GM12878 (cell line): ENCODE results near the gene EZH2. TPM values are rescaled to one million over a fixed set of nuclear protein-coding genes. Genes with fewer than 3 reads are reported as not detected.

ENCODE experiments used
- ATAC-seq: fragments of 200-7000 bp; cut with Tn5 transposase; 3 replicates; pipeline ENCODE4 v1.9.1; 2020; ENCODE audit warnings: mild to moderate bottlenecking, moderate library complexity
- BruUV-seq: library from RNA; stranded (reverse); fragments of 400-500 nt; replicated peaks from 2 replicates; lab custom pipeline; 2021; lab: Mats Ljungman, UMichigan
- CTCF ChIA-PET: fragments of 300-600 bp; sonication (Branson Sonifier 250); formaldehyde crosslinking; extraction: SDS; loops from one replicate; lab custom pipeline; 2021; ENCODE audit warnings: inconsistent platforms; lab: Yijun Ruan, JAX
- POLR2A ChIA-PET: fragments of 350-600 bp; formaldehyde crosslinking; extraction: SDS; loops from one replicate; lab custom pipeline; 2021; ENCODE audit warnings: inconsistent platforms; lab: Charles Lee
- RAD21 ChIA-PET: fragments of 300-600 bp; sonication (Branson Sonifier 250); formaldehyde crosslinking; loops from one replicate; lab custom pipeline; 2023; ENCODE audit warnings: antibody characterized with exemption; ENCODE audit not compliant: unreplicated experiment; lab: Charles Lee
- SMC1A ChIA-PET: fragments of 300-600 bp; sonication (Branson Sonifier 250); formaldehyde crosslinking; loops from one replicate; lab custom pipeline; 2023; ENCODE audit not compliant: unreplicated experiment, uncharacterized antibody; lab: Charles Lee
- DNase-seq: peaks from one replicate; pipeline ENCODE4 v3.0.0-alpha.2; 2011; ENCODE audit warnings: low read depth, low spot score
- FAIRE-seq: peaks from 3 replicates; lab custom pipeline; 2011; peaks lifted over from hg19 to GRCh38; lab: Jason Lieb, UNC
- H2AFZ ChIP-seq: 2 replicates; pipeline ENCODE4 v1.6.0; 2011; ENCODE audit warnings: low read depth, low read length, control low read depth; ENCODE audit not compliant: control insufficient read depth
- H3K27ac ChIP-seq: 2 replicates; pipeline ENCODE4 v1.5.1; 2011; ENCODE audit warnings: control low read depth; ENCODE audit not compliant: control insufficient read depth, insufficient read depth
- H3K27me3 ChIP-seq, 2 experiments: replicated peaks in 1 of 2; 2 replicates each; pipeline versions ENCODE4 v1.6.0 to v1.6.1; 2011; ENCODE audit warnings: low read length in 1 of 2; ENCODE audit not compliant: control insufficient read depth in 2 of 2, insufficient read depth in 2 of 2
- H3K36me3 ChIP-seq, 2 experiments: 2 replicates each; pipeline ENCODE4 v1.5.1; 2011; ENCODE audit warnings: low read length in 1 of 2; ENCODE audit not compliant: control insufficient read depth in 2 of 2, insufficient read depth in 2 of 2
- H3K4me1 ChIP-seq: 2 replicates; pipeline ENCODE4 v1.6.1; 2011; ENCODE audit warnings: mild to moderate bottlenecking, low read length, moderate library complexity, mixed read lengths; ENCODE audit not compliant: control insufficient read depth, insufficient read depth
- H3K4me2 ChIP-seq: 2 replicates; pipeline ENCODE4 v1.6.0; 2011; ENCODE audit warnings: control low read depth; ENCODE audit not compliant: control insufficient read depth, insufficient read depth
- H3K4me3 ChIP-seq: fragments of 200-600 bp; sonication (generic); 2 replicates; pipeline ENCODE4 v1.5.1; 2016
- H3K79me2 ChIP-seq: 2 replicates; pipeline ENCODE4 v1.6.0; 2011; ENCODE audit warnings: low read length; ENCODE audit not compliant: control insufficient read depth, insufficient read depth
- H3K9ac ChIP-seq: 2 replicates; pipeline ENCODE4 v1.8.0; 2011; ENCODE audit warnings: low read length, control low read depth, mixed read lengths; ENCODE audit not compliant: control insufficient read depth, insufficient read depth
- H3K9me3 ChIP-seq: replicated peaks from 3 replicates; pipeline ENCODE4 v1.5.1; 2011; ENCODE audit warnings: mild to moderate bottlenecking, low read length; ENCODE audit not compliant: control insufficient read depth, insufficient read depth
- H4K20me1 ChIP-seq: 2 replicates; pipeline ENCODE4 v1.6.0; 2011; ENCODE audit not compliant: control insufficient read depth, insufficient read depth
- BCL11A ChIP-seq: IDR thresholded peaks from 2 replicates; pipeline ENCODE4 v1.6.1; 2011; ENCODE audit warnings: low read depth, low read length
- E4F1 ChIP-seq: fragments of 450-650 bp; IDR thresholded peaks from 2 replicates; pipeline ENCODE4 v1.6.1; 2018; ENCODE audit warnings: borderline replicate concordance, mild to moderate bottlenecking; ENCODE audit not compliant: partially characterized antibody
- ESRRA ChIP-seq: IDR thresholded peaks from 2 replicates; pipeline ENCODE4 v1.6.1; 2012; ENCODE audit warnings: mild to moderate bottlenecking, low read length, improper control_type of control experiment
- ETV6 ChIP-seq, 2 experiments: fragments of 450-650 bp in 1 of 2; IDR thresholded peaks in 1 of 2; conservative IDR thresholded peaks in 1 of 2; 2 replicates each; pipeline ENCODE4 v1.6.1; 2014; ENCODE audit warnings: antibody characterized with exemption in 1 of 2, borderline replicate concordance in 1 of 2, low read depth in 1 of 2, mild to moderate bottlenecking in 1 of 2, moderate library complexity in 1 of 2
- GATAD2B ChIP-seq: fragments of 450-650 bp; conservative IDR thresholded peaks from 2 replicates; pipeline ENCODE4 v1.6.1; 2017; ENCODE audit warnings: low read depth, mild to moderate bottlenecking, moderate library complexity
- JUNB ChIP-seq: IDR thresholded peaks from 2 replicates; pipeline ENCODE4 v1.6.1; 2016; ENCODE audit warnings: antibody characterized with exemption, mild to moderate bottlenecking
- NFYB ChIP-seq: IDR thresholded peaks from 2 replicates; pipeline ENCODE4 v1.6.1; 2011; ENCODE audit warnings: low read depth, mild to moderate bottlenecking, low read length, improper control_type of control experiment, moderate library complexity; ENCODE audit not compliant: insufficient read depth
- NR2C1 ChIP-seq: fragments of 450-650 bp; IDR thresholded peaks from 2 replicates; pipeline ENCODE4 v1.6.1; 2017; ENCODE audit warnings: antibody characterized with exemption, mild to moderate bottlenecking, moderate library complexity
- SMARCA5 ChIP-seq: fragments of 450-650 bp; IDR thresholded peaks from 2 replicates; pipeline ENCODE4 v1.6.1; 2017; ENCODE audit warnings: mild to moderate bottlenecking
- STAT1 ChIP-seq: fragments of 450-650 bp; conservative IDR thresholded peaks from 2 replicates; pipeline ENCODE4 v1.6.1; 2014; ENCODE audit warnings: antibody characterized with exemption, mild to moderate bottlenecking
- WRNIP1 ChIP-seq: IDR thresholded peaks from 2 replicates; pipeline ENCODE4 v1.6.1; 2011; ENCODE audit warnings: low read depth, low read length, improper control_type of control experiment, borderline replicate concordance
- ZNF217 ChIP-seq: fragments of 450-650 bp; IDR thresholded peaks from 2 replicates; pipeline ENCODE4 v1.6.1; 2017; ENCODE audit warnings: antibody characterized with exemption, mild to moderate bottlenecking
- ZNF274 ChIP-seq: IDR thresholded peaks from one replicate; pipeline ENCODE4 v1.8.0; 2011; ENCODE audit not compliant: insufficient read length, insufficient read depth
- WGBS: methylation state at CpG from one replicate; pipeline ENCODE4 v1.1.6; 2016; ENCODE audit warnings: low lambda C conversion rate; ENCODE audit not compliant: insufficient replicate concordance, insufficient coverage; ENCODE audit errors: missing lambda C conversion rate; 5-methylcytosine and 5-hydroxymethylcytosine counted together
- in situ Hi-C: fragments of 300-500 bp; cut with MboI; formaldehyde crosslinking; loops from 9 replicates; pipeline ENCODE4 v1.14.3; 2018; ENCODE audit warnings: mixed read lengths
- intact Hi-C: fragments of 100-400 bp; cut with micrococcal nuclease; formaldehyde crosslinking; loops from one replicate; pipeline ENCODE4 v1.14.2; 2022; ENCODE audit not compliant: unreplicated experiment
- polyA plus RNA-seq, 11 experiments: library from polyadenylated mRNA; depleted of rRNA in 4 of 11; unstranded in 6 of 11; stranded (reverse) in 5 of 11; fragments of >200 nt; fragmentation: Nextera tagmentation in 4 of 11; fragmentation: Illumina TruSeq in 1 of 11; extraction: Ambion mirVana in 4 of 11; extraction: Trizol in 1 of 11; gene quantifications; 1 replicate in 1 of 11; 2 replicates in 10 of 11; pipeline versions ENCODE4 v1.2.1 to v1.2.3, GENCODE V29; 2011 to 2016; ENCODE audit warnings: inconsistent platforms in 2 of 11, missing spikeins in 2 of 11, low read depth in 1 of 11
- total RNA-seq, 4 experiments: library from RNA; depleted of rRNA in 3 of 4; stranded (reverse); fragments of >200 nt in 3 of 4; fragmentation: Illumina TruSeq in 1 of 4; extraction: Trizol in 1 of 4; gene quantifications; 2 replicates each; pipeline versions ENCODE4 v1.2.1 to v1.2.3, GENCODE V29; 2013 to 2021

Gene EZH2
- total and polyA plus RNA-seq, 10 of the 15 experiments (the other 5 are each of a cell fraction or from before 2014, with no cell fraction given) = 19.4 to 69.6 (median 40.8) TPM

GRCh38 chr7:148862481-148862880 is 21.6 kb downstream of the EZH2 start (continued):
- TF ChIP-seq WRNIP1 (no peak), ESRRA (no peak)

- POLR2A ChIA-PET = no interaction called here
- Histone ChIP-seq H3K4me3 (no peak overlapping the region), H3K79me2 (peaks cover 85% of the 10 kb centered on the region), H4K20me1 (no peaks in the 10 kb centered on the region), H2AFZ (no peak overlapping the region), H3K9ac (no peak overlapping the region), H3K27me3 (no peaks in the 10 kb centered on the region), H3K9me3 (no peaks in the 10 kb centered on the region), H3K27ac (no peak overlapping the region), H3K36me3 (no peaks in the 10 kb centered on the region; a peak in 1 of 4 replicates), H3K4me2 (no peak overlapping the region), H3K4me1 (peaks cover 14% of the 10 kb centered on the region)
- DNase-seq (no peak), FAIRE-seq (no peak), ATAC-seq (no peak)
- BruUV-seq = no TSS peak
- RAD21 ChIA-PET = interaction anchor here (1.0 to 3.8 kb wide), 3 partner anchors 21 to 105 kb away, joined by 3 to 21 read pairs (median 3); no protein-coding TSS in a partner anchor
- CTCF ChIA-PET = interaction anchor here (0.9 to 1.6 kb wide), 5 partner anchors 10 to 104 kb away, joined by 3 to 4 read pairs (median 3); no protein-coding TSS in a partner anchor
- intact Hi-C loops = no loop called here
- in situ Hi-C loops = no loop called here
- TF ChIP-seq BCL11A (no peak), STAT1 (no peak), NR2C1 (no peak), NFYB (no peak), ZNF217 (no peak), SMARCA5 (no peak), ZNF274 (no peak), ETV6 (conservative IDR thresholded peaks at IDR 0.05 in 1 of 2, IDR thresholded peaks at IDR 0.05 in 1 of 2; ENCODE audit: borderline replicate concordance in 1 of 2, low read depth in 1 of 2) (no peak), E4F1 (no peak), JUNB (no peak), GATAD2B (no peak)
- 94% methylated on average over 2 of the region's 2 CpGs for WGBS
- SMC1A ChIA-PET = interaction anchor here (1.1 kb wide), 1 partner anchor 74 kb away, joined by 3 read pairs; no protein-coding TSS in a partner anchor
These were observed 25.6 kb downstream of the EZH2 start for GRCh38 chr7:148858489-148858888.
